K562 (cell line): Measurements from ENCODE around the gene CCP110. TPM values are rescaled to one million over a fixed set of nuclear protein-coding genes. Genes with fewer than 3 reads are reported as not detected.
A peak's percentile ranks its signal among the peaks of the same experiment; 100 is the strongest.

Experiments used
- ATAC-seq: fragments of 200-7000 bp; cut with Tn5 transposase; 3 replicates; pipeline ENCODE4 v1.9.1; 2020; ENCODE audit warnings: moderate library complexity
- BruUV-seq: library from RNA; stranded (reverse); fragments of 400-500 nt; replicated peaks from 2 replicates; lab custom pipeline; 2021; lab: Mats Ljungman, UMichigan
- CTCF ChIA-PET: fragments of 300-600 bp; formaldehyde crosslinking; extraction: SDS; loops from one replicate; lab custom pipeline; 2021; ENCODE audit warnings: low intra/inter-chr PET ratio; lab: Yijun Ruan, JAX
- POLR2A ChIA-PET: fragments of 300-600, 350-650 bp; sonication (Branson Sonifier 250); formaldehyde crosslinking; extraction: SDS; loops from one replicate; lab custom pipeline; 2021; ENCODE audit warnings: antibody characterized with exemption, inconsistent platforms; lab: Yijun Ruan, JAX
- DNase-seq, 4 experiments: peaks; one replicate each; pipeline versions ENCODE4 v3.0.0 to v3.0.0-alpha.2; 2011 to 2018; ENCODE audit warnings: low spot score in 3 of 4, mixed read lengths in 3 of 4; ENCODE audit errors: extremely low read depth in 1 of 4
- FAIRE-seq: peaks from 2 replicates; lab custom pipeline; 2011; peaks lifted over from hg19 to GRCh38; lab: Jason Lieb, UNC
- H2AFZ ChIP-seq: 2 replicates; pipeline ENCODE4 v1.6.0; 2011; ENCODE audit warnings: low read depth, low read length, control low read depth, inconsistent platforms
- H3K27ac ChIP-seq: fragments of 200-600 bp; 3 replicates; pipeline ENCODE4 v1.8.0; 2011; ENCODE audit warnings: low read depth, mild to moderate bottlenecking, control low read depth, inconsistent platforms, low read length, moderate library complexity, mixed read lengths; ENCODE audit errors: extremely low read depth
- H3K27me3 ChIP-seq, 2 experiments: fragments of 300-600 bp in 1 of 2; 2 replicates in 1 of 2; 3 replicates in 1 of 2; pipeline versions ENCODE4 v1.6.0 to v1.8.0; 2011; ENCODE audit warnings: inconsistent platforms in 2 of 2, low read length in 2 of 2, mild to moderate bottlenecking in 1 of 2, mixed read lengths in 1 of 2, moderate library complexity in 1 of 2; ENCODE audit not compliant: control insufficient read depth in 2 of 2, insufficient read depth in 2 of 2
- H3K36me3 ChIP-seq: fragments of 300-600 bp; 3 replicates; pipeline ENCODE4 v1.8.0; 2011; ENCODE audit warnings: mild to moderate bottlenecking, low read length, inconsistent platforms; ENCODE audit not compliant: control insufficient read depth, insufficient read depth
- H3K4me1 ChIP-seq, 2 experiments: fragments of 200-600 bp in 1 of 2; replicated peaks in 1 of 2; 2 replicates in 1 of 2; 3 replicates in 1 of 2; pipeline versions ENCODE4 v1.5.1 to v1.8.0; 2011; ENCODE audit warnings: inconsistent platforms in 2 of 2, low read length in 2 of 2, mild to moderate bottlenecking in 1 of 2, mixed read lengths in 1 of 2, moderate library complexity in 1 of 2; ENCODE audit not compliant: control insufficient read depth in 2 of 2, insufficient read depth in 2 of 2
- H3K4me2 ChIP-seq: 2 replicates; pipeline ENCODE4 v1.6.1; 2011; ENCODE audit warnings: low read length, control low read depth, inconsistent platforms, mixed read lengths; ENCODE audit not compliant: insufficient read depth
- H3K4me3 ChIP-seq: fragments of 200-600 bp; sonication (generic), shearing (Covaris generic); 2 replicates; pipeline ENCODE4 v1.5.1; 2016; ENCODE audit warnings: control low read depth, inconsistent platforms
- H3K79me2 ChIP-seq: fragments of 200-600 bp; 3 replicates; pipeline ENCODE4 v1.8.0; 2011; ENCODE audit warnings: low read length, inconsistent platforms; ENCODE audit not compliant: control insufficient read depth, insufficient read depth
- H3K9ac ChIP-seq, 2 experiments: 2 replicates each; pipeline versions ENCODE4 v1.6.0 to v1.6.1; 2011; ENCODE audit warnings: low read depth in 2 of 2, low read length in 2 of 2, control low read depth in 1 of 2, inconsistent platforms in 1 of 2, mild to moderate bottlenecking in 1 of 2, mixed read lengths in 1 of 2; ENCODE audit not compliant: insufficient read depth in 1 of 2
- H3K9me1 ChIP-seq: one replicate; pipeline ENCODE4 v1.6.0; 2011; ENCODE audit warnings: inconsistent platforms, mild to moderate bottlenecking, low read length, moderate library complexity; ENCODE audit not compliant: control insufficient read depth, insufficient read depth
- H3K9me3 ChIP-seq: replicated peaks from 2 replicates; pipeline ENCODE4 v1.5.1; 2011; ENCODE audit warnings: low read depth, low read length, inconsistent platforms; ENCODE audit not compliant: control insufficient read depth, insufficient read depth
- H4K20me1 ChIP-seq: replicated peaks from 2 replicates; pipeline ENCODE4 v1.6.1; 2011; ENCODE audit warnings: low read length, inconsistent platforms, mixed read lengths; ENCODE audit not compliant: control insufficient read depth, insufficient read depth
- BRCA1 ChIP-seq, 2 experiments: fragments of 450-650 bp in 1 of 2; sonication (generic) in 1 of 2; formaldehyde crosslinking in 1 of 2; IDR thresholded peaks; 2 replicates each; pipeline versions ENCODE4 v1.5.0 to v1.6.1; 2017 to 2020; ENCODE audit warnings: mild to moderate bottlenecking in 1 of 2, missing genetic modification reagents in 1 of 2
- DPF2 ChIP-seq: fragments of 450-650 bp; IDR thresholded peaks from 2 replicates; pipeline ENCODE4 v1.6.1; 2016
- E2F4 ChIP-seq: sonication (generic); formaldehyde crosslinking; IDR thresholded peaks from 2 replicates; pipeline ENCODE4 v1.8.0; 2022; ENCODE audit warnings: mild to moderate bottlenecking, low read depth, missing genetic modification reagents
- IFI16 ChIP-seq: fragments of 250-450 bp; sonication (Bioruptor Pico); IDR thresholded peaks from 2 replicates; pipeline ENCODE4 v2.1.2; 2022; ENCODE audit warnings: mild to moderate bottlenecking, inconsistent platforms
- POLR2B ChIP-seq: fragments of 450-650 bp; IDR thresholded peaks from 2 replicates; pipeline ENCODE4 v1.6.1; 2018; ENCODE audit warnings: low read depth; ENCODE audit not compliant: partially characterized antibody
- THRA ChIP-seq: fragments of 450-650 bp; IDR thresholded peaks from 2 replicates; pipeline ENCODE4 v1.6.1; 2017; ENCODE audit warnings: mild to moderate bottlenecking, moderate library complexity
- ZNF449 ChIP-seq: fragments of 250-450 bp; sonication (Bioruptor Pico); IDR thresholded peaks from 2 replicates; pipeline ENCODE4 v1.8.0; 2022; ENCODE audit warnings: moderate library complexity, mild to moderate bottlenecking, inconsistent platforms
- WGBS: fragments of 100-300 bp; shearing (Covaris generic); methylation state at CpG from one replicate; pipeline ENCODE4 v1.1.6; 2016; ENCODE audit warnings: low coverage, mixed read lengths; ENCODE audit not compliant: insufficient coverage; ENCODE audit errors: missing lambda C conversion rate; 5-methylcytosine and 5-hydroxymethylcytosine counted together
- in situ Hi-C: fragments of 300-500 bp; cut with MboI; formaldehyde crosslinking; loops from 4 replicates; pipeline ENCODE4 v1.15.0; 2018; ENCODE audit warnings: inconsistent platforms, mixed read lengths
- intact Hi-C: fragments of 100-400 bp; cut with micrococcal nuclease; formaldehyde crosslinking; loops from 2 replicates; pipeline ENCODE4 v1.14.2; 2022
- polyA plus RNA-seq, 8 experiments: library from polyadenylated mRNA; depleted of rRNA in 4 of 8; stranded (reverse) in 5 of 8; unstranded in 3 of 8; fragments of >200 nt; fragmentation: Nextera tagmentation in 2 of 8; fragmentation: Illumina TruSeq in 1 of 8; extraction: Ambion mirVana in 2 of 8; extraction: Trizol in 1 of 8; gene quantifications; 2 replicates each; pipeline versions ENCODE4 v1.2.1 to v1.2.3, GENCODE V29; 2011 to 2014; ENCODE audit warnings: inconsistent platforms in 1 of 8, missing spikeins in 1 of 8
- total RNA-seq, 7 experiments: library from RNA; depleted of rRNA in 6 of 7; stranded (reverse); fragments of >200 nt in 6 of 7; fragmentation: Illumina TruSeq in 2 of 7; extraction: Trizol in 2 of 7; gene quantifications; 2 replicates each; pipeline versions ENCODE4 v1.2.1 to v1.2.3, GENCODE V29; 2011 to 2021; ENCODE audit warnings: low replicate concordance in 1 of 7

Gene CCP110
- total and polyA plus RNA-seq, 9 of the 15 experiments (the other 6 are each of a cell fraction or from before 2014, with no cell fraction given) = 3.5 to 16.1 (median 12.1) TPM

- Histone ChIP-seq H3K27me3 (no peaks in the 10 kb centered on the region), H3K4me2 (peak overlapping the region; percentile 69), H2AFZ (peak overlapping the region; percentile 43; the same call in 1 of the 2 replicates), H3K36me3 (no peaks in the 10 kb centered on the region; the same call in 2 of the 3 replicates), H3K4me1 (peaks cover 35 to 38% of the 10 kb centered on the region in 2 experiments), H3K9me1 (peaks cover 2% of the 10 kb centered on the region), H3K27ac (no peak overlapping the region), H3K9ac (peak overlapping the region in 1 of 2 experiments; percentile 55; a peak in 2 of 4 replicates), H3K9me3 (no peaks in the 10 kb centered on the region), H3K4me3 (no peak overlapping the region), H3K79me2 (peaks cover 7% of the 10 kb centered on the region; the same call in 1 of the 3 replicates), H4K20me1 (no peaks in the 10 kb centered on the region)
- ATAC-seq (no peak), FAIRE-seq (no peak), DNase-seq (no peak)
- intact Hi-C loops (loop anchor here (10.0 kb wide), 1 partner anchor 91 kb away; no protein-coding TSS in a partner anchor), in situ Hi-C loops (no loop called here)
- 68% methylated on average over 4 of the region's 5 CpGs for WGBS
- ChIA-PET CTCF (interaction anchor here (0.6 kb wide), 1 partner anchor 17 kb away, joined by 3 read pairs; no protein-coding TSS in a partner anchor), POLR2A (interaction anchor here (0.6 to 0.8 kb wide), 2 partner anchors 218 to 408 kb away, joined by 3 read pairs; no protein-coding TSS in a partner anchor)
- BruUV-seq = no TSS peak
- TF ChIP-seq E2F4 (CRISPR knock-in tag) (no peak), IFI16 (no peak), THRA (no peak), BRCA1 (IDR thresholded peaks at IDR 0.05) (no peak), BRCA1 (CRISPR knock-in tag; IDR thresholded peaks at IDR 0.05) (no peak), DPF2 (no peak), POLR2B (no peak), ZNF449 (no peak)
Observed at GRCh38 chr16:19485611-19486010, 38.1 kb upstream of the CCP110 start.
